ENCODE results near the gene SDK1. TPM values are rescaled to one million over a fixed set of nuclear protein-coding genes. Genes with fewer than 3 reads are reported as not detected.

SDK1 gene
- total RNA-seq, 1 donor from 2014 or later: 0.53 TPM

DNA sequence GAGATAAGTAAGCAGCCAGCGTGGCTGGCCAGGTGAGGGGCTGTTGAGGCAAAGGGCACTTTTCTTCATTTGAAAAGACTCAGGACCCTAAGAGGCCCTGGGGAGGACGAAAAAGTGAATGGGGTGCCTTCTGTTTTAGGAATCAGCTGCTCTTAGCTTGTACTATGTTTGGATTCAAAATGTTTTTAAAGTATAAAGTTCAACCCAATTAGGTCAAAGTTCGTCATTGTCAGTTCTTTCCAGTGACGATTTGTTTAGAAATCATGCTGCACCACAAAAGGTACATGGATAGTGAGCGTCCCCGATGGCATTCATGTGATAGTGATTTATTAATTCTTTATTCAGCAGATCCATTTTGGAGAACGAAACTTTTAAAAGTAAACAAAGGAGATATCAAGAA is 338.2 kb downstream of the SDK1 start:
- ATAC-seq: peak; percentile 38

DNA sequence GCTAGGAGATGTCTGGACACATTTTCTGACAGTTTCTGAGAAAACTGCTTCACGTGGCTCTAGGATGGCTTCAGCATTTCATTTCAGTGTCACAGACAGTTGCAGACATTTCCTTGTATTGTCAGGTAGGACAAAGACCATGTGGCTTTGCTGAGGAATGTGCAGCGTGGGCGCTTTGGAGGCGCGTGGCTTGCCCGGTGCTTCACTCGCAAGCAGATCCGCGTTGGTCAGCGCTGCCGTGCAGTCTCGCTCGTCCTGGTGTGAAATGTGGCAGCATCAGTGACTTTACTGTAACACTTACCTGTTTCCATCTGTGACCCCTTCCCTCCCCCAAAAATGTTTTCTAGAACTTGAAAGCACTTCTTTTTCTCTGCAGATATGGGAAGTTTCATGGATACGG is 340.5 kb downstream of the SDK1 start:
- DNase-seq (ENCODE audit: low spot score): no peak
- ATAC-seq: no peak

More for the DNA sequence above, 338.2 kb downstream of the SDK1 start:
- DNase-seq (ENCODE audit: low spot score): no peak

DNA sequence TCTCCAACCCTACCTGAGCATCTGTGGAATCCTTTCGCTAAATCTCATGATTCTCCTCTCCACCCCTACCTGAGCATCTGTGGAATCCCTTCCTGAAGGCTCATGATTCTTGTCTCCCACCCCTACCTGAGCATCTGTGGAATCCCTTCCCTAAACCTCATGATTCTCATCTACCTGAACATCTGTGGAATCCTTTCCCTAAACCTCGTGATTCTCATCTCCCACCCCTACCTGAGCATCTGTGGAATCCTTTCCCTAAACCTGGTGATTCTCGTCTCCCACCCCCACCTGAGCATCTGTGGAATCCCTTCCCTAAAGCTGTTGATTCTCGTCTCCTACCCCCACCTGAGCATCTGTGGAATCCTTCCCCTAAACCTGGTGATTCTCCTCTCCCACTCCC is 342.0 kb downstream of the SDK1 start:
- no peak for ATAC-seq
- no peak for DNase-seq (ENCODE audit: low spot score)

DNA sequence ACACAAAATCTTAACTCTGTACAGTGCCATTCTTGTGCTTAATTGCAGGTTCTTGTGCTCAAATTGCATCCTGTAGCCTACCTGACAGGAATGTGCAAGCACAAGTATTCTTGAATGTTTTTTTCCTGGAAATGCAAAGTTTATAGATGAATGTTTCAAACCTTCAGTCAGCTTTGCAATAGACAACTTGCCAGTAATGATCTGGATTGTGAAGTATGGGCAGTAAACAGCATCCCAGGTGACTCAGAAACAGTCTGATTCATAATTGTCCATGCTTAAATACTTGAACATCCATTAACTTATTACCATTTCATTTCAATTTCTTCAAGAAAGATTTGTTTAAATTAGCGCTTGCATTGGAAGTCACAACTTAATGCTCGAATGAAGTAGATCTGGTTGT is 347.2 kb downstream of the SDK1 start:
- DNase-seq (ENCODE audit: low spot score) (no peak), ATAC-seq (no peak)

DNA sequence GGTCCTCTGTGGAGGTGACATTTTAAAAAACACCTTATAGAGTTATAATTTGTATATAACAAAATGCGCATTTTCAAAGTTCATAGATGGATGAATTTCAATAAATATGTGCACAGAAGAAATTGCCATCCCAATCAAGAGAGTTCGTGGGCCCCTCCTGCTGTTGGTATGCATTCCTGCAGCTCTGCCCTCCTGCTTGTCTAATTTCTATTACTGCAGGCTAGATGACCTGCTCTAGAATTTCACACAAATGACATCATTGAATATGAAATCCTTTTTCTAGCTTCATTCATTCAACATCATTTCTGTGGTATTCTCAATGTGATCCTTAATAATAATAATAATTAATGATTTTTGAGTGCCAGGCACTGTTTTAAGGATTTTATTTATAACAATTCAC is 348.2 kb downstream of the SDK1 start:
- ATAC-seq (no peak), DNase-seq (ENCODE audit: low spot score) (no peak)

DNA sequence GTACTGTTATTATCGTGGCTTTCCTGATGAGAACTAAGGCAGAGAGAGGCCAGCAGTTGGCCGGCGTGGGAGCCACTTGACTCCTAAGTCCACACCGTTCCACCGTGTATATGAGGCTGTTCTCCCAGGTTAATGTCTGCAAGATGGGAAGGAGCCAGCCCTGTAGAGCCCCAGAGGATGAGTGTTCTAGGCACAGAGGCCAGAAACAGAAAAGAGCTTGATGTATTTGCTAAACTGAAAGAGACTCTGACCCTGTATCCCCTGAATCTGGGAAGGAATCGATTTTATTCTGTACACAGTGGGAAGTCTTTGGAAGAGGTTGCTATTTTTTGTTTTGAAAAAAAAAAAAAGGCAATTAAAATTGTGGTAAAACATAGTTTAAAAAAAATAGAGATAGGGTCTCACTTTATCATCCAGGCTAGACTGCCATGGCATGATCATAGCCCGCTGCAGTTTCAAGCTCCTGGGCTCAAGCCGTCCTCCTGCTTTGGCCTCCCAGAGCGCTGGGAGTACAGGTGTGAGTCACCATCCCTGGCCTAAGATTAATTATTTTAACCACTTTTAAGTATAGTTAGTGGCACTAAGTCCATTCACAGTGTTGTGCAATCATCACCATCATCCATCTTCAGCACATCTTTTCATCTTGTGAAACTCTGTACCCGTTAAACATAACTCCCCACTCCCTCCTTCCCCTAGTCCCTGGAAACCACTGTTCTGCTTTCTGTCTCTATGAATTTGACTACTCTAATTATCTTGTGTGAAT is 348.8 kb downstream of the SDK1 start:
- DNase-seq (ENCODE audit: low spot score): no peak
- ATAC-seq: peak; percentile 44

DNA sequence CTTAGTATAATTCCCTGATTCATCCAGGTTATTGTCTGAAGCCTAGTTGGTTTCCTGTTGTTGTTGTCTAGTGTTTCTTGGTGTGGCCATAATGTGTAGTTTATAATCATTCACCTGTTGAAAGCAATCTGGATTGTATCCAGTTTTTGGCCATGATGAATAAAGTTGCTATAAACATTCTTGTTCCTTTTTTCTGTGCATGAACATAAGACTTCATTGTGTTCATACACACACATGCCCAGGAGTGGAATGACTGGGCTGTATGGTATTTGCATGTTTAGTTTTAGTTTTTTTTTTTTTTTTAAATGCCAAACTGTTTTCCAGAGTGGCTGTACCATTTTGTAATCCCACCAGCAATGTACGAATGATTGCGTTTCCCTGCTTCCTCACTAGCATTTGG is 349.8 kb downstream of the SDK1 start:
- DNase-seq (ENCODE audit: low spot score) (no peak), ATAC-seq (no peak)

DNA sequence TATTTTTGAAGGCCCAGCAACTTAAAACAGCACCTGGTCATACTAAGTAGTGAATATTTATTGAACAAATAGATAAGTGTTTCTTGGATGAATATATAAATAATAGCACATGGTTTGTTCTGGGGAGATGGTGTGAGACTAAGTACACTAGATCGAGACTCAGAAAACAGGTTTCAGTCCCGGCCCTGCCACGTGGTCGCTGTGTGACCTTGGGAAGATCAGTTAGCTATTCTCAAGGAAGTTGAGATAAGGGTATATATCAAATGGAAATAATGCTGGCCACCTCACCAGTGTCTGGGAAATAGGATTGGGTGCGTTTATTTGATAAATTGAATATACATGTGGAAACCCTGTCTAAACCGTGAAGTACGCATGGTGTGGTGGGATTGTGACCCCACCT is 354.6 kb downstream of the SDK1 start:
- ATAC-seq (no peak), DNase-seq (ENCODE audit: low spot score) (no peak)

DNA sequence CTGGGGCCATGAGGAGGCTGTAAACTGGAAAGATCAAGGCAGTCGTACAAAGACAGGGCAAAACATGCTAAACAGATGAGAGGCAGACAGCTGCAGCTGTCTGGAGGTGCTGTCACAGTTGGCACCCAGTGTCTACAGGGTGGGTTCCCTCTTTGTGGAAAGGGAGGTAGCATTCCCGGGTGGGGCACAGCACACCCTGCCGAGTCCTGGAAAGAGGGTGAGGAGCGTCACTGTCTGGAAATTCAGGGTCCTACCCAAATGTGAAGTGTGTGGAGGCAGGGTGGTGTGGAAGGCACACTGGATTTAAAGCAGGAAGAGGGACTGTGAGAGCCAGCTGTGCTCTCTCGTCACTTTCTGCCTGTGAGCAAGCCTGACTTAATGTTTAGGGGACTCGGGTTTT is 356.2 kb downstream of the SDK1 start:
- no peak for ATAC-seq
- no peak for DNase-seq (ENCODE audit: low spot score)

DNA sequence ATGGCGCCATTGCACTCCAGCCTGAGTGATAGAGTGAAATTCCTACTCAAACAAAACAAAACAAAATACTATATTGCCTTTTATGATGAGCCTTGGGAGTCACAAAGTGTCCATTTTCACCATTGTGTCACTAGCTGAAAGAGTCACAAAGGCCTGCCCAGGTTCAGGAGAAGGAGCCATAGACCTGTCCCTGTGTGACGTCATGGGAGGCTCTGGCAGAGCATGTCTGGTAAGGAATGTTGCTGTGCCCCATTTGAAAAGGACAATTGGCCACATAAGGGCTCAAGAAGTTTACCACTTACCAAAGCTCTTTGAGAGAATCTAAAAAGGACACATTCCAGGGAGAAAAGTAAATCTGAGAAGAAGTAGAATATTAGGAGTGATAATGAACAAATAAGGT is 367.7 kb downstream of the SDK1 start:
- DNase-seq (ENCODE audit: low spot score): no peak

DNA sequence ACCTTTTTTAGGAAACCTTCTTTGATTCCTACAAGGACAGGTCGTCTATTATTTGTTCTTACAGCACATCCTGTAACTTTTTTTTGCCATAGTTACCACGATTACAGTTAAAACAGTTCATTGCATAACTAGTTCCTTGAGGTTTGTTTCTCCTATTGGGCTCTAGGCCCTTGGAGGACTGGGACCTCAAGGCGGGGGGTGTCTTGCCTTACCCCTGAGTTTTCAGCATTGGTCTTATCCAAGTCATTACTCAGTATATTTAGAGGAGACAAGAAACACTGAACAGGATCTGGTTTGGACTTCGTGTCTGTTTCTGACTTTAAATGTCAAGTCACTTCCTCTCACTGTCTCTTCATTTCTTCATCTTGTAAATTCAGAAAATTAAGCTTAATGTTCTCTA is 369.8 kb downstream of the SDK1 start:
- ATAC-seq (no peak), DNase-seq (ENCODE audit: low spot score) (no peak)

More for the DNA sequence above, 367.7 kb downstream of the SDK1 start:
- ATAC-seq: no peak

DNA sequence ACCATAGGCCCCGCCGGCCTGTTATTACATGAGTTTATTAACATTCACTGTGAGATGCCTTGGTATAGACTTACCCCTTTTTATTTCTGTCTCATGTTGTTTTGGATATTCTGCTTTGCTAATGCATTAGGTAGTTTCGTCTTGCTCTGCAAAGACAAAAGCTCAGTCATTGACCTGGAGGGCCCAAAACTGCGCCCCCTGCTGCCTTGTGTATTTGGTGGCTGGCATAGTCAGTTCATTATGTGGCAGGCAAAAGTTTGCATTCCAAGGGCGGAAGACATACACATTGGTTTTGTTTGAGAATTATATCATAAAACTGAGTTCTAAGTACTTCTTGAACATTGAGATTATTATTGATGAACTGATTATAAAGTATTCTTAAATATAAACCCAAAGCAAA is 372.5 kb downstream of the SDK1 start:
- peak; percentile 23 for ATAC-seq
- no peak for DNase-seq (ENCODE audit: low spot score)

DNA sequence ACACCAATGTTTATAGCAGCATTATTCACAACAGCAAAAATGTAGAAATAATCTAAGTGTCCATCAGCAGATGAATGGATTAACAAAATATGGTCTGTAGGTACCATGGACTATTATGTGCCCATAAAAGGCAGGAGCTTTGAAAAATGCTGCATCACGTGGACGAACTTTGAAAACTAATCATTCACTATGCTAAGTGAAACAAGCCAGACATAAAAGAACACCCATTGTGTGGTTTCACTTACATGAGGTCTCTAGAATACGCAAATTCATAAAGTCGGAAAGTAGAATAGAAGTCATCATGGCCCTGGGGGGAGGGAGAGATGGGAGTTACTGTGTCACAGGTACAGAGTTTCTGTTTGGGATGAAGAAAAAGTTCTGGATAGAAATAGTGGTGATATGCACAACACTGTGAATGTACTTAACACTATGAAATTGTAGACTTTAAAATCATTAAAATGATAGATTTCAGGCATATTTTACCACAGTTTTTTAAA is 377.3 kb downstream of the SDK1 start:
- no peak for ATAC-seq
- no peak for DNase-seq (ENCODE audit: low spot score)

DNA sequence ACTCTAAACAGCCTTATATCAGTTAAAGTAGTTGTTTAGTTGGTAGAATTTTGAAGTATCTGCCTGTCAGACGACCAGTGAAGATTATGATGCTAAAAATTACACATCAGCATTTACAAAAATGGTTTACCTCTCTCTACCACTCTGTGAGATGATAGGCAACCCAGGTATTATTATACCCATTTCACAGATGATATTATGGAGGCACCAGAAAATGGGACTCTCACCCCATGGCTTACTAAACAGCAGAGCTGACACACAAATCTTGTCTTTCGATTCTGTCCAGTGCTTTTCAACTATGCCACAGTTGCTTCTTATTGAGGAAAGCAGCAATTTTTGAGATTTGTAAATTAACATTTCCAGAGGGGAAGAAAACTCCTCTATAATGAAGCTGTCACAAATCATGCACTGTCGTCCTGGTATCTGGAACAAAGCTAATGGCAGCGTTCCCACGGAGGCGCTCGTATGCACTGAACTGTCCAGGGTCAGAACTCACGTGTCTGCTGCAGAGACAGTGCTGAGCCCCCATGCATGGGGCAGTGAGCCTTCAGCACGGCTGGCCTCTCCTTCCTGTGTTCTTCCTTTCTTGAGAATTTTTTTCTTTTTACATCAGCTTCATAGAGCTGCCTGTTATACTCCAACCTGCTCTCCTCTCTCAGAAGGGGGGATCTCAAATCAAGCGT is 381.1 kb downstream of the SDK1 start:
- DNase-seq (ENCODE audit: low spot score): no peak
- peak; percentile 74 for ATAC-seq

DNA sequence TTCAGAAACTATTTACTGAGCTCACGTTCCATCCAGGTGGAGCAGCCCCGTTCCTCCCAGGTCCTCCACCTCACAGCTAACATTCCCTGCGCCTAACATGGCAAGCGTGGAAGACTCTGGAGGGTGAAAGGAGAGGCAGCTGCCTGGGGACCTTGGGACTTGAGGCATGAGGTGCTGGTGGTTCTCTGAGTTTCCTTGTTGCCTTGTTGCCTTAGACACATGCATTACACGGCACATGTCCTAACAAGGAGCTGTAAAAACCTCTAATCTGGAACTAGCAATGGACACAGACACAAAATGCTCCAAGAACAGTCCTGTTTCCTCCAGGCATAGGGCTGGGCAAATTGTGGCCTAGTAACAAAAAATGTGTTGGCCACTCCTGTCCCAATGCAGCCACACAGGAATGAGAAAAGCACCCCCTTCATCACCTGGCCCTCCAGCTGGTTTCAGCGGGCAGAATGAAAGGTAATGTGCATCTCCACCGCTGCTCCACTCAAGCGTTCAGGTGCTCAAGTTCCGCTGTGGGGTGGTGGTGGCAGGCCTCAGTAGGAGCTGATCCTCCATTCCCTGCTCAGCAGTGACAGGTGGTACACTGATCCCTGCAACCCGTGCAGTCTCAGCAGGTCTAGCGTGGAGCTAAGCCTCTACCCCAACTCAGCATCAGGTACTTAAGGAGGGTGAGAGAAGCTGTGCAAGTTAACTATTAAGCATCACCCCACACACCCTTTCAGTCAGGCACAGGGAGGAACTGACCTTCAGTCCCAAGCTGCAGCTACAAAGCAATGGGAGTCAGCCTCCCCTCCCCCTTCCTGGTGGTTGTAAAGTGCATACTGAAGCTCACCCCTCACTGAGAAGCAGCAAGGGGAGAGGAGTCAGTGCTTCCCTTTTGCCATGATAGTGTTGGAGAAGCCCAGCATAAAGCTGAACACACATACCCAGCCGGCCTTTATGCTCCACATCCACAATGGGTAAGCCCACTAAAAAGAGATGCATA is 382.8 kb downstream of the SDK1 start:
- no peak for ATAC-seq
- DNase-seq (ENCODE audit: low spot score): no peak

DNA sequence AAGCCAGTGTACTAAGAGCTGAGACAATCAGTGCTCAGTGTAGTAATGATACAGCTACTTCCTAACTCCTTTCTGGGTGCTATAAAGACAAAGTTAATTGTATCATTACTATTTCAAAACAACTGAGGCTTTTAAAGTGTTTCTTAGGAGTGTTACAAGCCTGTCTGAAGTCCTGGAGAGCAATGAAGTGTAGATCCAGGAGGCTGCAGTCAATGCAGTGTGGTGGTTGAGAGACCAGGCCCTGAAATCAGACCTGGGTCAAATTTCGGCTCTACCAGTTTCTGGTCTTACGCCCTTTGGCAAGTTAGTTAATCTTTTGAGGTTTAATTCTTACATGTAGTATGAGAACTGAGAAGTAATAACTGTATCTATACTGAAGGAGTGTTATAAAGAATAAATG is 387.0 kb downstream of the SDK1 start:
- ATAC-seq (no peak), DNase-seq (ENCODE audit: low spot score) (no peak)

DNA sequence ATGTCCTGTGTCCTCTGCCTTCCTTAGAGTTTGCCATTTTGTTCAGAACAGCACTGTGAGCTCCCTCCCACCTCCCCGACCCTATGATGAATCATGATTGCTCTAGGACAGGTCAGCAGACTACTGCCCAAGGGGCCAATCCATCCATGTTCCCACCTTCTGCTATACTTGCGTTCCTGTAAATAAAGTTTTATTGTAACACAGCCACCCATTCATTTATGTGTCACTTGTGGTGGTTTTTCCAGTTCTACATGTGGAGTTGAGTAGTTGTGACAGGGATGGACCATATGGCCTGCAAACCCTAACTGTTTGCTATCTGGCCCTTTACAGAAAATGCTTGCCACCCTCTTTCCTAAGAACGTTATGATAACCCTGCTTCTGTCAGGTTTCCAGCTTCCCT is 387.8 kb downstream of the SDK1 start:
- ATAC-seq: no peak
- DNase-seq (ENCODE audit: low spot score): no peak

DNA sequence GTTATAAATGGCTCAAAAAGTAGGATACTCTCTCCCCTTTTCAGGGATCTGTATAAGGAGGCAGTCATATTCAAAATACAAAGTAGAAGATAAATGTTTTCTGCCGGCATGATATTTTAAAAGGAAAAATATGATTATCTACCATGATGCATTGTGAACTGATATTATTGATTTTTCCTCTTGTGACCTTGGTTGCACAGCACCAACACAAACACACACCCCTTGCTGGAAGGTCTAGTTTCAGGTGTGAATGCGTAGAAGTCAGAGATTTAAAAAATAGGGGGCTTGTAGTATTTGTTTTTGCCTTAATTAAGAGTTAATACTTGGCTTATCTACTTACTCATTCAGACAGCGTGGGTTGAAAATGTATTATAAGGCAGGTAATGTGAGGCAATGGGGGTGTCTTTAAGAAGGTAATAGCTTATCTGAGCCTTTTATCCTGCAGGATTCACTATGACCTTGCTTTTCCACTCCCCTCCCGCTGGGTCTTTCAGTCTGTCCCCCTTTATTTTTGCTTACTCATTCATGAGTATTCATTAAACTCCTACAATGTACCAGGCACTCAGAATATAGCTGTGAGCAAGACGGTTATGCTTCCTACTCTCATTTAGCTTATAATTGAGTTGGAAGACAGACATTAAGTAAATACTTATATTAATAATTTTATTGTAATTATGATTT is 390.6 kb downstream of the SDK1 start:
- ATAC-seq (no peak), DNase-seq (ENCODE audit: low spot score) (no peak)

DNA sequence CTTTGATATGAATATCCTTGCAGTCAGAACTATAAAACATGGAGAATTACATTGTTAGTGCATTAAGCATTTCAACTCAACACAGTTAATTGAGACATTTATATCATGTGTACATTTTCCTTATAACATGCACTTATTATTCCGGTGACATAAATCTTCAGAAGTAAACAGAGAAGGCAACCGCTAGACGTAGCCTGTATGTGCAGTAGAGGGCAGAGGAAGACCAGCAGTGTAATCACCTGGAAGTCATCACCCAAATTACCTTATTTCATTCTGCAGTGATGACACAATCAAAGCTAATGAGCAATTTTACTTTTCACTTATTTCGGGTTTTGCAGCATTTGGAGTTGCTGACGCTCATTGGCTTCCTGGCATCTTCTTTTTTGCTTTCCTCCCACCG is 394.6 kb downstream of the SDK1 start:
- no peak for ATAC-seq

DNA sequence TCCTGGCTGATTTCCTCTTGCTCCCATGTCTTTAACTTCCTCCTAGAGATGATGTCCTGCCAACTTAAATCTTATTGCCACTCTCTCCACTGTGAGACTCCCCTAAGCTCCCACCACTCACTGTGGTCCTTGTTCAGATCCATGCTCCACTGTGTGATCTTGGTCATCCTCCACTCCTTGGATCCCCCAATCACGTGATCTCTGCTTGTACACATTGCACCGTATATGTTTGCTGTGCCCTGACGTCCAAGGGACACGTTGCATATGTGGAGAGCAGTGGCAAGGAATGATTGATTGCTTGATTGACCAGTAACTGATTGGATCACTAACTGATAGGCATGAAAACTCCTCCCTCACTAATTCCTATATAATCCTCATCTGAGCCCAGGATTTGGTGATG is 395.1 kb downstream of the SDK1 start:
- ATAC-seq (no peak), DNase-seq (ENCODE audit: low spot score) (no peak)

More for the DNA sequence above, 394.6 kb downstream of the SDK1 start:
- DNase-seq (ENCODE audit: low spot score): no peak

DNA sequence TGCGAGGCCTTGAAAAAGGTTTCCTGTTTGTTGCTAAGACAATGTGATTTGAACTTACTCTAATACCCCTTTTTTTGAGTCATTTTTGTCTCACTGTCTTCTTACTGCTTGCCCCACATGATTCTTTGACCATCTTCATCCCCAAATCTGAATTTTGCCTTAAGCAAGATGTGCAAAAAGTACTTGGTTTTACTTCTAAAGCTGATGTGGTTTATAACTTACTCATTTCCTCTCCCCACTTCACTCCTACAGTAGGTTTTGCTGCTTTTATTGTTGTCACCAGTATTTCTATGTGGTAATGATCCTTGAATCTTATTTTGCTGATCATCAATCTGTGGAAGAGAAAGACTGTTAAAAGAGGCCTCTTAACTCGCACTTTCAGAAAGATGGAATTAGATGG is 396.4 kb downstream of the SDK1 start:
- no peak for DNase-seq (ENCODE audit: low spot score)
- no peak for ATAC-seq
